Measurements from ENCODE around the gene MAU2. TPM values are rescaled to one million over a fixed set of nuclear protein-coding genes. Genes with fewer than 3 reads are reported as not detected.
A peak's percentile ranks its signal among the peaks of the same experiment; 100 is the strongest.

The MAU2 gene
- total and polyA plus RNA-seq, 2 of the 8 experiments (the other 6 are each of a cell fraction or from before 2014, with no cell fraction given), result 32.0 to 40.8 TPM

DNA sequence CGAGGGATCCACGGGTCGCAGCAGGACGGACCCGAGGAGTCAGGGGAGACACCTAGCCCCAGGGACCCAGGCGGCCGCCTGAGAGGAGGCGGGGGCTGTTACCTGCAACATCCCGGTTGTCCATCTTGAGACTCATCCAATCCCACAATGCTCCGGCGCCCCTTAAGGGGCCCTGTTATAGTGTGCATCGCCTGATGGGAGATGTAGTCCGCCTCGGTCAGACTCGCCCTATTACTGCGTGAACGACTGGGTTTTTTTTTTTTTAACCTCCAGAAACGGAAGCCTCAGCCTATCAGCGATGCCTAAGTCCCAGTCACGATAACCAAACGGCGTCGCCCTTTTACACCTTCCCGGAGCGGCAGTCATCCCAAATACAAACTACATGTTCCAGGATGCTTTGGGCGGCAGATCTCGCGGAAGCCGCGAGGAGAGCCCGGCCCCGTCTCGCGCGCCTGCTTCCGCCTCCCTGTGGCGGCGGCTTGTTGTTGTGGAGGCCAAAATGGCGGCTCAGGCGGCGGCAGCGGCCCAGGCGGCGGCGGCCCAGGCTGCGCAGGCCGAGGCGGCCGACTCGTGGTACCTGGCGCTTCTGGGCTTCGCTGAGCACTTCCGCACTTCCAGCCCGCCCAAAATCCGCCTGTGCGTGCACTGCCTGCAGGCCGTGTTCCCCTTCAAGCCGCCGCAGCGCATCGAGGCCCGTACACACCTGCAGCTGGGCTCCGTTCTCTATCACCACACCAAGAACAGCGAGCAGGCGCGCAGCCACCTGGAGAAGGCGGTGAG, at the start of gene MAU2, which contains the start of gene SUGP1 (continued):
- TF ChIP-seq, protein P1, sequence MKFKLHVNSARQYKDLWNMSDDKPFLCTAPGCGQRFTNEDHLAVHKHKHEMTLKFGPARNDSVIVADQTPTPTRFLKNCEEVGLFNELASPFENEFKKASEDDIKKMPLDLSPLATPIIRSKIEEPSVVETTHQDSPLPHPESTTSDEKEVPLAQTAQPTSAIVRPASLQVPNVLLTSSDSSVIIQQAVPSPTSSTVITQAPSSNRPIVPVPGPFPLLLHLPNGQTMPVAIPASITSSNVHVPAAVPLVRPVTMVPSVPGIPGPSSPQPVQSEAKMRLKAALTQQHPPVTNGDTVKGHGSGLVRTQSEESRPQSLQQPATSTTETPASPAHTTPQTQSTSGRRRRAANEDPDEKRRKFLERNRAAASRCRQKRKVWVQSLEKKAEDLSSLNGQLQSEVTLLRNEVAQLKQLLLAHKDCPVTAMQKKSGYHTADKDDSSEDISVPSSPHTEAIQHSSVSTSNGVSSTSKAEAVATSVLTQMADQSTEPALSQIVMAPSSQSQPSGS (IDR thresholded peaks at IDR 0.05; ENCODE audit: low read length), result peak; percentile 75
- TF ChIP-seq SIX5 (IDR thresholded peaks at IDR 0.05; ENCODE audit: low read depth, low read length), result peak; percentile 80
- peak; percentile 95 for TF ChIP-seq BRCA1 (IDR thresholded peaks at IDR 0.05; ENCODE audit: low read depth, low read length)
- TF ChIP-seq TAF1 (IDR thresholded peaks at IDR 0.05; ENCODE audit: low read depth, low read length), result peak; percentile 94
- TF ChIP-seq, protein P2, sequence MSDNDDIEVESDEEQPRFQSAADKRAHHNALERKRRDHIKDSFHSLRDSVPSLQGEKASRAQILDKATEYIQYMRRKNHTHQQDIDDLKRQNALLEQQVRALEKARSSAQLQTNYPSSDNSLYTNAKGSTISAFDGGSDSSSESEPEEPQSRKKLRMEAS (IDR thresholded peaks at IDR 0.05), result peak; percentile 64
- peak; percentile 22; the same call in 1 of the 2 replicates for TF ChIP-seq SP1 (IDR thresholded peaks at IDR 0.05; ENCODE audit: low read depth, low read length)
- TF ChIP-seq EP300 (IDR thresholded peaks at IDR 0.05; ENCODE audit: borderline replicate concordance in 1 of 2, low read depth in 2 of 2, low read length in 2 of 2), result 0 out of 3 replicates have a peak, but pooled peaks of 1 of the 2 experiments have one; percentile 37
- peak; percentile 96 for TF ChIP-seq YY1 (IDR thresholded peaks at IDR 0.05; ENCODE audit: low read depth, low read length)
- peak; percentile 94 for TF ChIP-seq PHF8 (conservative IDR thresholded peaks at IDR 0.05; ENCODE audit: low read depth, low read length)
- no peak for TF ChIP-seq JUND (IDR thresholded peaks at IDR 0.05; ENCODE audit: low read length)
- peak; percentile 99 for TF ChIP-seq KDM4A (IDR thresholded peaks at IDR 0.05; ENCODE audit: low read depth, low read length, severe bottlenecking)
- peak; percentile 81 for TF ChIP-seq TAF7 (optimal IDR thresholded peaks at IDR 0.05; ENCODE audit: borderline replicate concordance, low read depth, low read length)
- peak; percentile 45; the same call in 1 of the 2 replicates for TF ChIP-seq SP4 (IDR thresholded peaks at IDR 0.05; ENCODE audit: low read length)
- peak; percentile 34; the same call in 1 of the 2 replicates for TF ChIP-seq RBBP5 (IDR thresholded peaks at IDR 0.05; ENCODE audit: borderline replicate concordance, low read depth, low read length)
- TF ChIP-seq EGR1 (IDR thresholded peaks at IDR 0.05; ENCODE audit: borderline replicate concordance, low read depth, low read length), result no peak
- TF ChIP-seq FOSL1 (IDR thresholded peaks at IDR 0.05; ENCODE audit: insufficient read depth, low read depth, low read length), result 0 out of 2 replicates have a peak, but pooled peaks have one; percentile 24
- peak; percentile 97 for TF ChIP-seq TBP (IDR thresholded peaks at IDR 0.05; ENCODE audit: low read depth, low read length)
- TF ChIP-seq POLR2A (IDR thresholded peaks at IDR 0.05; ENCODE audit: control extremely low read depth in 1 of 2, low read depth in 2 of 2, low read length in 2 of 2), result peak; percentile 81 to 99
- peak; percentile 83 for TF ChIP-seq KDM5A (IDR thresholded peaks at IDR 0.05; ENCODE audit: low read length)
- TF ChIP-seq CHD2 (IDR thresholded peaks at IDR 0.05; ENCODE audit: low read length), result peak; percentile 99
- TF ChIP-seq EZH2 (IDR thresholded peaks at IDR 0.05; ENCODE audit: low read depth, low read length, severe bottlenecking), result no peak
- no peak for TF ChIP-seq JUN (IDR thresholded peaks at IDR 0.05; ENCODE audit: low read depth, low read length)
